ENCODE measurements around the gene MYZAP. TPM values are rescaled to one million over a fixed set of nuclear protein-coding genes. Genes with fewer than 3 reads are reported as not detected.

The MYZAP gene
- polyA plus RNA-seq, 2 of the 4 experiments (the other 2 are of a cell fraction) = 1.2 to 2.4 TPM

DNA sequence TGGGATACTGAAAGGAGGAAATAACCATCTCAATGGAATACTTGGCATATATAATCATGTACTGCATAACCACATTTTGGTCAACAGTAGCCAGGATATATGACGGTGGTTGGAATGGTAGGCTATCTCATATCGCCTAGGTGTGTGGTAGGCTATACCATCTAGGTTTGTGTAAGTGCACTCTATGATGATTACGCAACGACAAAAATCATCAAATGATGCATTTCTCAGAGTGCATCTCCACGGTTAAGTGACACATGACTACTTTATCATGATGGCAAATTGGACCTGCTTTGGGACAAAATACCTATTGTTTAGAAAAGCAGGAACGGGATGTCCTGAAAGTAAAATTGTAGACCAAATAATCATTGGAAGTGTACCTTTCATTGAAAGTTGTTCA is 2.8 kb downstream of the MYZAP start:
- no peak for ATAC-seq
- no peak for DNase-seq (ENCODE audit: low read depth in 1 of 2, low spot score in 1 of 2)
- TF ChIP-seq CEBPB (IDR thresholded peaks at IDR 0.05) (peak; percentile 58 to 66; a peak in 3 of 4 replicates), HOXB5 (CRISPR knock-in tag; IDR thresholded peaks at IDR 0.05) (no peak)
- H3K4me3 ChIP-seq = no peak overlapping the region
- peaks cover 9% of the 10 kb centered on the region; the same call in 1 of the 3 replicates for H3K4me1 ChIP-seq
- POLR2A ChIA-PET = no interaction called here
- H3K27ac ChIP-seq = no peak overlapping the region
- no peak for FAIRE-seq
- no peaks in the 10 kb centered on the region for H3K9me3 ChIP-seq
- CTCF ChIA-PET = interaction anchor here (1.0 to 7.5 kb wide), 3 partner anchors 10 to 16 kb away, joined by 3 to 45 read pairs (median 4); no protein-coding TSS in a partner anchor
- WGBS (ENCODE audit: missing lambda C conversion rate) = 83% methylated on average over 6 of the region's 6 CpGs
- H3K4me2 ChIP-seq = no peak overlapping the region

DNA sequence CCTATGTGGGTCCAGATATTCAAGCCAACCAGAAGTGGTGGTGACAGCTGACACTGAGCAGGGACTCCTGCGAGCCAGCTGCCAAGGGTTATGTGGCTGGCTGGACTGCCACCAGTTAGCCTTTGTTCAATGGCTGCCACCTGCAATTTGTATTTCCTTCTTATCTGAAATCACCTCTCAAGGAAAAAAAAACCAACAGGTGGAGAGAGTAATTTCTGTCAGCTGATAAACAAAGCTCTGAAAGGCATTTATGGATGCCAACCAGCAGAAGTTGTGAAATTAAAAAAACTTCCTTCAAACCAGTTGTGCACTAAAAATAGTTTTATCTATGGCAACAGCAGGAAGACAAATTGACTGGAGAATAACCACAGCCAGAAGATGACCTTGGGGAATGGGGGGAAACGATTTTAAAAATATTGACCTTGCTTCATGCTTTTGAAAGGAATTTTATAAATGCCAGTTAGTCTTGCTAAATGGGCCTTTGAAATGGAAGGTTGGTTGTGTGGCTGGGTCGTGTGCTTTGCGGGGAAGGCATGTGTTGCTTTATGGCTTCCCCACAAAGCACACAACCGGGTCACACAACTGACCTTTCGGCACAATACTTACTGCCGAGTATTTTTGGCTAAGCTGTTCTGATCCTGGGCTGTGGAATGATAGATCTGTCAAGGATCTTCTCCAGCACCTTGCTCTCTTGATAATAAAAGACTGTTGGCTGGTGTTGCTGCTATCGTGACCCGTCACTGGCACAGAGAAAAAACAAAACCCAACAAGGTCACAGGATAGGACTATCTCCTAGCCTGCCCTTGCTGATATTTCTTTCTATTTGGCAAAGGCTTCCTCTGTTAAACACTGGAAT is 3.5 kb downstream of the MYZAP start:
- FAIRE-seq (no peak), DNase-seq (ENCODE audit: low read depth in 1 of 2, low spot score in 1 of 2) (no peak), ATAC-seq (no peak)
- no peak overlapping the region for H3K4me2 ChIP-seq
- H3K9me3 ChIP-seq = no peaks in the 10 kb centered on the region
- H3K4me1 ChIP-seq = peaks cover 9% of the 10 kb centered on the region; the same call in 1 of the 3 replicates
- POLR2A ChIA-PET = no interaction called here
- no peak overlapping the region for H3K4me3 ChIP-seq
- 70% methylated on average over 9 of the region's 9 CpGs for WGBS (ENCODE audit: missing lambda C conversion rate)
- CTCF ChIA-PET = interaction anchor here (0.8 to 1.1 kb wide), 3 partner anchors 14 to 35 kb away, joined by 3 to 4 read pairs (median 3); no protein-coding TSS in a partner anchor
- no peak for TF ChIP-seq RAD21 (conservative IDR thresholded peaks at IDR 0.05 in 1 of 2, IDR thresholded peaks at IDR 0.05 in 1 of 2)
- TF ChIP-seq, protein P1, sequence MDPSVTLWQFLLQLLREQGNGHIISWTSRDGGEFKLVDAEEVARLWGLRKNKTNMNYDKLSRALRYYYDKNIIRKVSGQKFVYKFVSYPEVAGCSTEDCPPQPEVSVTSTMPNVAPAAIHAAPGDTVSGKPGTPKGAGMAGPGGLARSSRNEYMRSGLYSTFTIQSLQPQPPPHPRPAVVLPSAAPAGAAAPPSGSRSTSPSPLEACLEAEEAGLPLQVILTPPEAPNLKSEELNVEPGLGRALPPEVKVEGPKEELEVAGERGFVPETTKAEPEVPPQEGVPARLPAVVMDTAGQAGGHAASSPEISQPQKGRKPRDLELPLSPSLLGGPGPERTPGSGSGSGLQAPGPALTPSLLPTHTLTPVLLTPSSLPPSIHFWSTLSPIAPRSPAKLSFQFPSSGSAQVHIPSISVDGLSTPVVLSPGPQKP (IDR thresholded peaks at IDR 0.05; ENCODE audit: low read depth, low read length) = no peak
- TF ChIP-seq RCOR1 (IDR thresholded peaks at IDR 0.05; ENCODE audit: low read depth, low read length) = no peak
- no peak for TF ChIP-seq CBX8 (IDR thresholded peaks at IDR 0.05)
- no peak for TF ChIP-seq SMC3 (IDR thresholded peaks at IDR 0.05)
- H3K27ac ChIP-seq = no peak overlapping the region

DNA sequence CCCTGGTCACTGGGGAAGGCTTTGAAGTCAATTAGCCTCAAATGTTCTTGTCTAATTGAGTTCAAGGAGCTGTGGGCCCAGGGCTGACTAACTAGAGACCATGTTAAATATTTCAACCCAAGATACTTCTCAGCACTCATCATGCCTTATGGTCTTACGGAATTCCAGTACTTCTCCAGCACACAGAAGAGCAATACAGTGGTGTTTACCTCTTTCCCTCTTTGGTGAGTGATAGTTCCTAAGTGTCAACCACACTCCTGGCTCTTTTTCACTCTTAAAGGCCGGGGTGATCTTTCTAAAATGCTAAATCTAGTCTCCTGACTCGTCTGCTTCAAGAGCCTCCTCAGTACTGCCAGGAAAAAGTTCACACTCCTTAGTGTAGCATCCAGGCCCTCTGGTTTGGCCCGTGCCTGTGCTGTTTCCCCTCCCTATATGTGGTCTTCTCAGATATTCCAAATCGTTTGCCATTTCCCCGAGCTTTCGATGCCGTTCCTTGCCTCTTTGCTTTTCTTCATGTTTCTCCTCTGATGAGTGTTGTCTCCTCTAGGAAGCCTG is 4.7 kb downstream of the MYZAP start:
- Histone ChIP-seq H3K27ac (no peak overlapping the region), H3K4me2 (no peak overlapping the region), H3K4me3 (no peak overlapping the region), H3K9me3 (no peaks in the 10 kb centered on the region), H3K4me1 (peaks cover 6% of the 10 kb centered on the region; the same call in 1 of the 3 replicates)
- 56% methylated on average over 8 of the region's 8 CpGs for WGBS (ENCODE audit: missing lambda C conversion rate)
- POLR2A ChIA-PET = no interaction called here
- CTCF ChIA-PET = interaction anchor here (1.0 to 1.7 kb wide), 4 partner anchors 9 to 37 kb away, joined by 3 to 10 read pairs (median 4); no protein-coding TSS in a partner anchor
- no peak for TF ChIP-seq EP300 (IDR thresholded peaks at IDR 0.05)
- no peak for TF ChIP-seq RNF2 (IDR thresholded peaks at IDR 0.05; ENCODE audit: borderline replicate concordance, low read depth)
- no peak for TF ChIP-seq ZNF302 (CRISPR knock-in tag; IDR thresholded peaks at IDR 0.05)
- no peak for FAIRE-seq
- DNase-seq (ENCODE audit: low read depth in 1 of 2, low spot score in 1 of 2) = no peak
- no peak for ATAC-seq

DNA sequence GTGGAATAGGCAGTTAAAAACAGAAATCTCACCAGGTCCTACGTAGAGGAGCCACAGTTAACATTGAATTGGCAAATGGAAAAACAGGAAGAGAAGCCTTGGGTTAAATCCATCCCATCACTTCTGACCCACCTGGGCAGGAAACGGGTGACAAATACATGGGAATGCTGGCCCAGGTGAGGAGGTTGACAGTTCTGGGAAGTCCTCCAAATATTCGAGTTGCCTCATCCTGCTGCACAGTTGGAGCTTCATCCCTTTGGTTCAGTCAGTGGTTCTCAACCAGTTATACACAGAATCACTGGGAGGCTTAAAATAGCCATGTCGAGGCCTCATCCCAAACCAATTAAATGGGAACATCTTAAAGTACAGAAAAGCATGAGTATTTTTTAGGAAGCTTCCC is 5.3 kb downstream of the MYZAP start:
- POLR2A ChIA-PET = no interaction called here
- Histone ChIP-seq H3K9me3 (no peaks in the 10 kb centered on the region), H3K4me3 (no peak overlapping the region), H3K4me2 (no peak overlapping the region), H3K4me1 (peaks cover 5% of the 10 kb centered on the region; the same call in 1 of the 3 replicates), H3K27ac (no peak overlapping the region)
- no peak for TF ChIP-seq MAFK (IDR thresholded peaks at IDR 0.05; ENCODE audit: partially characterized antibody)
- TF ChIP-seq, protein P2, sequence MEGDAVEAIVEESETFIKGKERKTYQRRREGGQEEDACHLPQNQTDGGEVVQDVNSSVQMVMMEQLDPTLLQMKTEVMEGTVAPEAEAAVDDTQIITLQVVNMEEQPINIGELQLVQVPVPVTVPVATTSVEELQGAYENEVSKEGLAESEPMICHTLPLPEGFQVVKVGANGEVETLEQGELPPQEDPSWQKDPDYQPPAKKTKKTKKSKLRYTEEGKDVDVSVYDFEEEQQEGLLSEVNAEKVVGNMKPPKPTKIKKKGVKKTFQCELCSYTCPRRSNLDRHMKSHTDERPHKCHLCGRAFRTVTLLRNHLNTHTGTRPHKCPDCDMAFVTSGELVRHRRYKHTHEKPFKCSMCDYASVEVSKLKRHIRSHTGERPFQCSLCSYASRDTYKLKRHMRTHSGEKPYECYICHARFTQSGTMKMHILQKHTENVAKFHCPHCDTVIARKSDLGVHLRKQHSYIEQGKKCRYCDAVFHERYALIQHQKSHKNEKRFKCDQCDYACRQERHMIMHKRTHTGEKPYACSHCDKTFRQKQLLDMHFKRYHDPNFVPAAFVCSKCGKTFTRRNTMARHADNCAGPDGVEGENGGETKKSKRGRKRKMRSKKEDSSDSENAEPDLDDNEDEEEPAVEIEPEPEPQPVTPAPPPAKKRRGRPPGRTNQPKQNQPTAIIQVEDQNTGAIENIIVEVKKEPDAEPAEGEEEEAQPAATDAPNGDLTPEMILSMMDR (IDR thresholded peaks at IDR 0.05) = no peak
- FAIRE-seq = no peak
- CTCF ChIA-PET = interaction anchor here (1.5 to 3.8 kb wide), 4 partner anchors 8 to 37 kb away, joined by 3 to 14 read pairs (median 8); no protein-coding TSS in a partner anchor
- WGBS (ENCODE audit: missing lambda C conversion rate) = 46% methylated on average over 4 of the region's 4 CpGs
- no peak for DNase-seq (ENCODE audit: low read depth in 1 of 2, low spot score in 1 of 2)
- no peak for ATAC-seq
